Thyroid gland (tissue), 4 donors: ENCODE data around the gene INO80. TPM values are rescaled to one million over a fixed set of nuclear protein-coding genes. Genes with fewer than 3 reads are reported as not detected.

Source experiments
- DNase-seq, 2 donors: peaks; one replicate each; pipeline ENCODE4 v3.0.0-alpha.2; 2019
- H3K27ac ChIP-seq, 3 donors: fragments of 200-600 bp; sonication (generic); 1 replicate in 2 of 3; 2 replicates in 1 of 3; pipeline ENCODE4 v1.5.1; 2016 to 2019; ENCODE audit warnings: mild to moderate bottlenecking in 1 of 3, moderate library complexity in 1 of 3
- H3K27me3 ChIP-seq: fragments of 200-600 bp; sonication (generic); one replicate; pipeline ENCODE4 v1.5.1; 2019
- H3K36me3 ChIP-seq, 2 donors: fragments of 200-600 bp; sonication (generic); one replicate each; pipeline ENCODE4 v1.5.1; 2016 to 2019
- H3K4me1 ChIP-seq, 2 donors: fragments of 200-600 bp; sonication (generic); one replicate each; pipeline ENCODE4 v1.5.1; 2017 to 2019
- H3K4me3 ChIP-seq, 3 donors: fragments of 200-600 bp; sonication (generic); replicated peaks in 1 of 3; 1 replicate in 2 of 3; 2 replicates in 1 of 3; pipeline ENCODE4 v1.5.1; 2016; ENCODE audit warnings: mild to moderate bottlenecking in 1 of 3
- H3K9me3 ChIP-seq: fragments of 200-600 bp; sonication (generic); one replicate; pipeline ENCODE4 v1.5.1; 2017
- POLR2A ChIP-seq, 2 donors: fragments of 450-650 bp; IDR thresholded peaks; one replicate each; pipeline ENCODE4 v1.6.1; 2017; ENCODE audit warnings: antibody characterized with exemption in 2 of 2, mild to moderate bottlenecking in 2 of 2, moderate library complexity in 1 of 2
- WGBS, 2 donors: methylation state at CpG; one replicate each; pipeline ENCODE4 v1.1.5; 2017; 5-methylcytosine and 5-hydroxymethylcytosine counted together
- intact Hi-C: fragments of 100-400 bp; cut with DNase I; formaldehyde crosslinking; loops from one replicate; pipeline ENCODE4 v1.15.1; 2023
- total RNA-seq, 4 donors: library from RNA; depleted of rRNA; stranded (reverse); fragments of >200 nt; gene quantifications; one replicate each; pipeline ENCODE4 v1.2.3, GENCODE V29; 2016
- TF ChIP-seq, protein P1 (sequence below), 6 experiments: fragments of 200-600 bp in 3 of 6; fragments of 450-650 bp in 3 of 6; sonication (generic) in 3 of 6; IDR thresholded peaks; one replicate each; pipeline ENCODE4 v1.5.1; 2016 to 2019; ENCODE audit warnings: antibody characterized with exemption in 6 of 6, mild to moderate bottlenecking in 2 of 6, inconsistent platforms in 1 of 6, moderate library complexity in 1 of 6

The INO80 gene
- total RNA-seq, 4 donors from 2014 or later: 23.2 to 42.6 (median 36.4) TPM

DNA sequence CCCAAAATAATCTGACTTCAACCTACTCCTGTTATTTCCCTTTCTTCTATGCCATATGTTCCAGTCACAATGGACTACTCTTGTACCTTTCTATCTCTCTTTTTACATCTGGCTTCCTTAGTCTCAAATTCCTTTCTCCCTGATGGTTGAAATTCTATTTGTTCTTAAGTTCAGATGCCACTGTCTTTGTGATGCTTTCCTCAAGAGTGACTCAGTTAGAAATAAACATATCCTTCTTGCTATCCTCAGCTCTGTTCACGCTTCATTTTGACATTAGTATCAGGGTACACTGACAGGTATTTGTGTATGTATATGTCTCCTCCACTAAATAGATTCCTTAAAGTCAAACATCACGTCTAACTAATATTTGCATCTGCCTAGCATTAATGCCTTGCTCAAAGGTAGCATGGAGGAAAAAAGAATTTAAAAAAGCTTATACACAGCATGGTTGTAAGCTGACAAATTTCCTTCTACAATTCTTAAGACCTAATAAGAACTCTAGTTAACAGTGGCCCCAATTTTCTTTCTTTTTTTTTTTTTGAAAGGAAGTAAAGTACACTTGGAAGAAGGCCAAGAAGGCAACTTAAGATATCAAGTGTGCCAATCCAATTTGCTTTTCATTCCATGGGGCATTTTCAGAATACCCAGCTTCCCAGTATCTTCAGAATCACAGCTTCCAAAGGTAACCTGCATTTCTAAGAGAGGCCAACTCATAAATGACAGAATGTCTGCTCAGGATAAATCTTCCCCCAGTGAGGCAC is 104.8 kb downstream of the INO80 start:
- no peaks in the 10 kb centered on the region for H3K9me3 ChIP-seq
- no peak for DNase-seq
- 82 to 85% methylated on average over 2 of the region's 2 CpGs for WGBS, 2 donors
- intact Hi-C loops: loop anchor here (10.0 kb wide), 1 partner anchor 66 kb away; no protein-coding TSS in a partner anchor
- H3K4me1 ChIP-seq: peaks cover 10% of the 10 kb centered on the region in 2 donors
- peak overlapping the region in 1 of 3 donors; percentile 12 for H3K27ac ChIP-seq
- TF ChIP-seq POLR2A (IDR thresholded peaks at IDR 0.05): no peak
- TF ChIP-seq, protein P1, sequence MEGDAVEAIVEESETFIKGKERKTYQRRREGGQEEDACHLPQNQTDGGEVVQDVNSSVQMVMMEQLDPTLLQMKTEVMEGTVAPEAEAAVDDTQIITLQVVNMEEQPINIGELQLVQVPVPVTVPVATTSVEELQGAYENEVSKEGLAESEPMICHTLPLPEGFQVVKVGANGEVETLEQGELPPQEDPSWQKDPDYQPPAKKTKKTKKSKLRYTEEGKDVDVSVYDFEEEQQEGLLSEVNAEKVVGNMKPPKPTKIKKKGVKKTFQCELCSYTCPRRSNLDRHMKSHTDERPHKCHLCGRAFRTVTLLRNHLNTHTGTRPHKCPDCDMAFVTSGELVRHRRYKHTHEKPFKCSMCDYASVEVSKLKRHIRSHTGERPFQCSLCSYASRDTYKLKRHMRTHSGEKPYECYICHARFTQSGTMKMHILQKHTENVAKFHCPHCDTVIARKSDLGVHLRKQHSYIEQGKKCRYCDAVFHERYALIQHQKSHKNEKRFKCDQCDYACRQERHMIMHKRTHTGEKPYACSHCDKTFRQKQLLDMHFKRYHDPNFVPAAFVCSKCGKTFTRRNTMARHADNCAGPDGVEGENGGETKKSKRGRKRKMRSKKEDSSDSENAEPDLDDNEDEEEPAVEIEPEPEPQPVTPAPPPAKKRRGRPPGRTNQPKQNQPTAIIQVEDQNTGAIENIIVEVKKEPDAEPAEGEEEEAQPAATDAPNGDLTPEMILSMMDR (IDR thresholded peaks at IDR 0.05): no peak
- no peaks in the 10 kb centered on the region for H3K27me3 ChIP-seq
- H3K36me3 ChIP-seq: no peaks in the 10 kb centered on the region
- no peak overlapping the region for H3K4me3 ChIP-seq

DNA sequence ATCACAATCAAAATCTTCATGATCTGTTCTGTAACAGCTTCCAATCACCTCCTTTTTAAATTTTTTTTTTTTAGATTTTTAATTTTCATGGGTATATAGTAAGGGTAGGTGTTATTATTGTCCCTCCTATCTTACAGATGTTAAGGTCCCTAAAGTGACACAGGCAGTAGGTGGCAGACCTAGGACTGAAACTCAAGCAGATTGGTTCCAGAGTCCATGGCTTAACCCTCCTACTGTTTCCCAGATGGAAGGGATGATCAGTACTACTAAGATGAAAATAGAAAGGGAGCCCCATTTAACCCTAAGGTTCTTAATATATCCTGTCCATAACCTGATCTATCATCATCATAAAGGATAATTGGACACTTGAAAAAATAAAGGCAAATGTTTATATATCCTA is 105.7 kb downstream of the INO80 start:
- no peak for DNase-seq
- intact Hi-C loops: loop anchor here (10.0 kb wide), 1 partner anchor 66 kb away; no protein-coding TSS in a partner anchor
- TF ChIP-seq POLR2A (IDR thresholded peaks at IDR 0.05): no peak
- TF ChIP-seq, protein P1 (IDR thresholded peaks at IDR 0.05): no peak
- Histone ChIP-seq H3K27me3 (no peaks in the 10 kb centered on the region), H3K9me3 (no peaks in the 10 kb centered on the region), H3K27ac (no peak overlapping the region), H3K36me3 (peaks cover 0 to 3% of the 10 kb centered on the region in 2 donors), H3K4me3 (no peak overlapping the region), H3K4me1 (peaks cover 10% of the 10 kb centered on the region in 2 donors)

DNA sequence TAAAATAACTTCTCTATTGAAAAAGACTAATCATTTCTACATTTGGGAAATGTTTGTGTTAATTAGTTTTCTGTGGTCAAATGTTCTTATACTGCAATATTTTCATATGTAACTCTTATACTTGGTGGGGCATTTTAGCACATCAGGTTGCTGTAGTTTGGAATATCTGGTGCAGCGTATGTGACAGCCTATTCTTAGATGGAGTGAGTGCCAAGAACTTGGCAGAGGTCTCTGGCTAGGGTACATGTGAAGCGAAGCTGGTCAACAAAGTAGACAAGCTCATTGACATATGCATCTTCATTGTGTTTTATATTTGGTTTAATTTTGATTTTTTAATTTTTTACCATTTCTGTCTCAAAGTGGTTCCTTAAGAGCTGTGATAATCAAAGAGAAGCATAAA is 109.6 kb downstream of the INO80 start:
- Histone ChIP-seq H3K9me3 (no peaks in the 10 kb centered on the region), H3K27ac (no peak overlapping the region), H3K4me1 (peaks cover 5 to 6% of the 10 kb centered on the region in 2 donors), H3K36me3 (peaks cover 11 to 14% of the 10 kb centered on the region in 2 donors), H3K4me3 (no peak overlapping the region), H3K27me3 (no peaks in the 10 kb centered on the region)
- whole genome bisulfite sequencing, 2 donors: 89 to 91% methylated on average over 2 of the region's 2 CpGs
- no peak for TF ChIP-seq POLR2A (IDR thresholded peaks at IDR 0.05)
- TF ChIP-seq, protein P1 (IDR thresholded peaks at IDR 0.05): no peak
- intact Hi-C loops: no loop called here
- no peak for DNase-seq

DNA sequence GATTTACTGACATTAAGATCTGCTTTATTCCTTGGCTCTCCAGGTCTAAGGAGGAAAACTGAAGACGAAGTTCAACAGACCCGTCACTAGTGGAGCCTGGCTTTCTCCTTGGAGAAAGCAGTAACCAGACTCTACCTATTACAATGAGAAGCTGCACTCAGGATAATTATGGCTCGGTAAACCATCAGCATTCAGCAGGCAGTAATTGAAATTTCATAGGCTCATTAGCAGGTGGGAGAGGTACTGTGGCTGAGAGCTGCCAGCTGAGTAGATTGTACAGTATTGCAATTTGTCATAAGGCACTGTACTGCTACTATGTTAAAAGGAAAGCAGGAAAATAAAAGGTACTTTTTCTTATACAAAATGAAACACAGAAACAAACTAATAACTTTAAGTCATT is 111.6 kb downstream of the INO80 start:
- Histone ChIP-seq H3K9me3 (no peaks in the 10 kb centered on the region), H3K27ac (no peak overlapping the region), H3K4me1 (peaks cover 0 to 5% of the 10 kb centered on the region in 2 donors), H3K4me3 (no peak overlapping the region), H3K36me3 (peaks cover 11 to 14% of the 10 kb centered on the region in 2 donors), H3K27me3 (no peaks in the 10 kb centered on the region)
- intact Hi-C loops: no loop called here
- TF ChIP-seq POLR2A (IDR thresholded peaks at IDR 0.05): no peak
- TF ChIP-seq, protein P1 (IDR thresholded peaks at IDR 0.05): no peak
- no peak for DNase-seq
- 92% methylated on average over 3 of the region's 3 CpGs for WGBS, 2 donors

DNA sequence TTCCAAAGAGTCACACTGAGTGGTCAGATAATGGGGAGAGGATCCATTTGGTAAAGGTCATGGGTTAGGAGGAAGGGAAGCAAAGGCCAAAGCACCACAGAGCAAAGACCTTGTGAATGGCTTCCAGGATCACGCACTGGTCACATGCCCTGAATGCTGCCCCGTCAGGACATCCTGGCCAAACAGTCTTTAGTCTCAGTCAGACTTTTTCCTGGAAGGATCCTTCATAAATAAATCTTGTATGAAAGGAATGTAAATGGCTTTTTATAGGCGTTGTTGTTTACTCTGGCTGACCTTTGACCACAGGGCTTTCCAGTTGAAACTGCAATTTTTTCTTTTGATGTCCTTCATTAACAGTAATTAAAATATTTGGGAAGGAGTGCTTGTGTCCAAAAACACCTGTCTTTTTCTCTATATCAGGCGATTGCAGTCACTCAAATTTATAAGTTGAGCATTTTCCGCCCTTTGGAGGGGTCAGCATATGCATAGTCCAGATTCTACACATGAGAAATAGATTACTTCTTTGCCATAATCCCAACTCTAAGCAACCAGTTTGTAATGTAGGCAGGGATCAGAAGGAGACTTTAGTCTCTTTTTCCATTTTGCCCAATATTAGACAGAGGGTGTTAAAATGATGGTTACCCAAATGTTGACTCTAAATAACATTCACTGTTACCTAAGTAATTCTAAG is 114.4 kb downstream of the INO80 start:
- Histone ChIP-seq H3K4me3 (no peak overlapping the region), H3K36me3 (peaks cover 18 to 22% of the 10 kb centered on the region in 2 donors), H3K4me1 (peaks cover 0 to 5% of the 10 kb centered on the region in 2 donors), H3K9me3 (no peaks in the 10 kb centered on the region), H3K27ac (no peak overlapping the region), H3K27me3 (no peaks in the 10 kb centered on the region)
- no peak for DNase-seq
- no peak for TF ChIP-seq POLR2A (IDR thresholded peaks at IDR 0.05)
- TF ChIP-seq, protein P1 (IDR thresholded peaks at IDR 0.05): no peak
- intact Hi-C loops: no loop called here
- WGBS, 2 donors: 83 to 84% methylated on average over 5 of the region's 5 CpGs
